Progenitor cell of endocrine pancreas (in vitro differentiated cells): ENCODE measurements around the gene XRN2. TPM values are rescaled to one million over a fixed set of nuclear protein-coding genes. Genes with fewer than 3 reads are reported as not detected.
A peak's percentile ranks its signal among the peaks of the same experiment; 100 is the strongest.

ENCODE experiments used
- DNase-seq: peaks from one replicate; pipeline ENCODE4 v3.0.0; 2021; ENCODE audit warnings: low spot score; ENCODE audit not compliant: unreplicated experiment
- H3K27ac Mint-ChIP-seq: 2 replicates; pipeline ENCODE4 v1.8.0; 2021; ENCODE audit warnings: mild to moderate bottlenecking, moderate library complexity, mixed read lengths
- H3K27me3 Mint-ChIP-seq: 2 replicates; pipeline ENCODE4 v1.8.0; 2021; ENCODE audit warnings: mixed read lengths
- H3K36me3 Mint-ChIP-seq: 2 replicates; pipeline ENCODE4 v1.8.0; 2022; ENCODE audit warnings: mixed read lengths; ENCODE audit not compliant: insufficient read depth
- H3K4me1 Mint-ChIP-seq: 2 replicates; pipeline ENCODE4 v1.8.0; 2021; ENCODE audit warnings: low read depth, mixed read lengths
- H3K4me3 Mint-ChIP-seq: 2 replicates; pipeline ENCODE4 v1.8.0; 2021; ENCODE audit warnings: low read depth, mild to moderate bottlenecking, moderate library complexity, mixed read lengths
- H3K9me3 Mint-ChIP-seq: 2 replicates; pipeline ENCODE4 v1.8.0; 2021; ENCODE audit warnings: low read depth, mixed read lengths
- total RNA-seq: library from RNA; stranded (reverse); gene quantifications from 2 replicates; pipeline ENCODE4 v1.2.1, GENCODE V29; 2021
- TF ChIP-seq, protein P1 (sequence below): fragments of 200-600 bp; sonication (generic); IDR thresholded peaks from one replicate; pipeline ENCODE4 v1.5.0; 2021; ENCODE audit warnings: antibody characterized with exemption, mild to moderate bottlenecking; ENCODE audit not compliant: unreplicated experiment

Gene XRN2
- total RNA-seq, 1 donor from 2014 or later, result 91.0 TPM

DNA sequence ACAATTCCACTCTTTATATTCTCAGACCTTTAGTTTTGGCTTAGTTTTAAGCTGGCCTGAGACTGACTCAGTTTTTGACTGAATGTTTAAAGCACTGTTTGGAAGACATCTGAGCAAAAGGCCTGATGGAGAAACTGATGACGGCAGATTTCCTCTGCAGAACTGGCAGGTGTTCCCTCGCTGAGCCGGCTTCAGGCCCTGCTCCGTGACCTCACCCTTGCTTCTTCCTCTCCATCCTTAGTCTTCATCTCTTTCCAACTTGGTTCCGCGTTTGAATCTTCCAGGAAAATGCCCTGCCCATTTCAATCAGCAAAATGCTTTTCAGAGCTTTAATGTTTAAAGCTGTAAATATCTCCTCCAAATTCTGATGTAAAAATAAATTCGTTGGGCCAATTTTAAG is 87.6 kb downstream of the XRN2 start:
- no peak overlapping the region for H3K27ac Mint-ChIP-seq
- TF ChIP-seq, protein P1, sequence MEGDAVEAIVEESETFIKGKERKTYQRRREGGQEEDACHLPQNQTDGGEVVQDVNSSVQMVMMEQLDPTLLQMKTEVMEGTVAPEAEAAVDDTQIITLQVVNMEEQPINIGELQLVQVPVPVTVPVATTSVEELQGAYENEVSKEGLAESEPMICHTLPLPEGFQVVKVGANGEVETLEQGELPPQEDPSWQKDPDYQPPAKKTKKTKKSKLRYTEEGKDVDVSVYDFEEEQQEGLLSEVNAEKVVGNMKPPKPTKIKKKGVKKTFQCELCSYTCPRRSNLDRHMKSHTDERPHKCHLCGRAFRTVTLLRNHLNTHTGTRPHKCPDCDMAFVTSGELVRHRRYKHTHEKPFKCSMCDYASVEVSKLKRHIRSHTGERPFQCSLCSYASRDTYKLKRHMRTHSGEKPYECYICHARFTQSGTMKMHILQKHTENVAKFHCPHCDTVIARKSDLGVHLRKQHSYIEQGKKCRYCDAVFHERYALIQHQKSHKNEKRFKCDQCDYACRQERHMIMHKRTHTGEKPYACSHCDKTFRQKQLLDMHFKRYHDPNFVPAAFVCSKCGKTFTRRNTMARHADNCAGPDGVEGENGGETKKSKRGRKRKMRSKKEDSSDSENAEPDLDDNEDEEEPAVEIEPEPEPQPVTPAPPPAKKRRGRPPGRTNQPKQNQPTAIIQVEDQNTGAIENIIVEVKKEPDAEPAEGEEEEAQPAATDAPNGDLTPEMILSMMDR, result no peak
- peaks cover 24% of the 10 kb centered on the region for H3K36me3 Mint-ChIP-seq

DNA sequence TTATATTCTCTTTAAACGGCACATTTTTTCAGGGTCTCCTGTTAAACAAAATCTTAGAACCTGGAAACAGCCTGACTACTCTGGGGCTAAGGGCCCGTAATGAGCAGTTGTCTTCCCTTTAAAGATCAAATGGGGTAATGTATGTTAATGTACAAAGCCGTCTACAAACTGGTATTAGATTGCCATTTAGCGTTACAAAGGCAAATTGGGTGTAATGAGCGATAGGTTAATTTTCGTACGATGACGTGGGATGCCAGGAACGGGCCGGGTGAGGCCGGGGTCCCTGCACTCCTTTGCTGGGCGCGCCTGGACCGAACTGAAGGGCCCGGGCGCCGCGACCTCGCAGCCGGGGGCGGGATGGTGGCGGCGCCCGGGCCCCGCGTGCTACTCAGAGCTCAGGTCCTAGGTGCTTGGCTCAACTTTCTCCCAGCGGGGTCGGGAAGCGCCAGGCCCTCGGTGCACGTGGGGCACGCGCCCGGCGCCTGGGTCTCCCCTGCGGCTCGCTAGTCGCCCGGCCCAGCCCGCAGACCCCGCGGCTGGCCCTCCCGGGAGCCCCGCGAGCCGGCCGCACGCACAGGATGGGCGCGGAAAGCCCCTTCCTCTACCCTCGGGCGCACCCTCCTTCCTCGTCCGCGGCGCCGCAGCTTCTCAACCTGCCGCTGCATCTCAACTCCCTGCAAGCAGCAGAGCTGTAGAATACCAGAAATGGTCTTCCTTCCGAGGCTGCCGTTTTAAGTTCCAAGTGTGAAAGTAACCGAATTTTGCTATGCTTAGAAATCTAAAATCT is 88.2 kb downstream of the XRN2 start:
- DNase-seq, result peak; percentile 20
- TF ChIP-seq, protein P1, result no peak
- no peaks in the 10 kb centered on the region for H3K9me3 Mint-ChIP-seq
- H3K4me3 Mint-ChIP-seq, result peak overlapping the region; percentile 7
- peak overlapping the region; percentile 33 for H3K27ac Mint-ChIP-seq
- H3K27me3 Mint-ChIP-seq, result peaks cover 59% of the 10 kb centered on the region
- H3K36me3 Mint-ChIP-seq, result peaks cover 23% of the 10 kb centered on the region
- H3K4me1 Mint-ChIP-seq, result peaks cover 4% of the 10 kb centered on the region

More for the DNA sequence above, 87.6 kb downstream of the XRN2 start:
- Mint-ChIP-seq H3K4me3 (no peak overlapping the region), H3K9me3 (no peaks in the 10 kb centered on the region), H3K4me1 (peaks cover 4% of the 10 kb centered on the region), H3K27me3 (peaks cover 58% of the 10 kb centered on the region)
- DNase-seq, result no peak

DNA sequence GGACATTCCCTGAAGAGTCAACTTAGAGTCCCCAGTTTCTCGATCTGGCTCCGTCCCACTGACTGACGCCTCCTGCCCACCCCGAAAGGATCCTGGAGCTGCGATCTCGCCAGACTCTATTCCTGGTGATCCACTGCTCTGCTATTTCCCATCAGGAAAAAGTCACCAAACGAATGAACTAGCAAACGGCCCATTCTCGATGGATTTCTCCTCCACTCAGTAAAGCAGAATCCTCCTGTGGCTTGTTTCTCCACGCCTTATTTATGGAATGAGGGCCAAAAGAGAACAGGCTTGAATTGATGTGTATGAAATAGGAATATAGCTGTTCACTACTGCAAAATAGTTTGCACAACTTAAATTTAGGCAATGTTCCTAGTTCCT is 88.8 kb downstream of the XRN2 start:
- H3K27me3 Mint-ChIP-seq, result peaks cover 59% of the 10 kb centered on the region
- H3K4me1 Mint-ChIP-seq, result peaks cover 4% of the 10 kb centered on the region
- TF ChIP-seq, protein P1, result no peak
- H3K27ac Mint-ChIP-seq, result peak overlapping the region; percentile 33
- peak overlapping the region; percentile 7 for H3K4me3 Mint-ChIP-seq
- peaks cover 18% of the 10 kb centered on the region for H3K36me3 Mint-ChIP-seq
- DNase-seq, result no peak
- no peaks in the 10 kb centered on the region for H3K9me3 Mint-ChIP-seq

DNA sequence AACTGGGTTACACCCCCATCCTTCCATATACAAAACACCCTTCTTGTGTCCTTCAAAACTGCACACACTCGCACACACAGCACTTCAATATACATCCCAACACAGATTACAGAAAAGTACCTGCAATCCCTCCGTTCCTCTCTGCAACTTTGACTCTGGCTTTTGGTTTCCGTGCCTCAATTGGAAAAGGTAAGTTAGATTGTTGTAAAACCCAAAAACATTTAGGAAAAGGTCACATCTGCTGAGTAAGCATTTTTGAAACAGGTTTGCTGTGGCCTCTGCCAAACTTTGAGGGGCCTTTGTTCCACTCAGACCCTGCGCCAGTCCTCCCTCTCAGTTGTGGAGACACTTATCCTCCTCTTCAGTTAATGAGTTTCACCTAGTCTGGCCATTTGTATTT is 90.0 kb downstream of the XRN2 start:
- peaks cover 4% of the 10 kb centered on the region for H3K4me1 Mint-ChIP-seq
- peaks cover 67% of the 10 kb centered on the region for H3K27me3 Mint-ChIP-seq
- no peak for DNase-seq
- H3K27ac Mint-ChIP-seq, result no peak overlapping the region
- H3K4me3 Mint-ChIP-seq, result no peak overlapping the region
- peaks cover 9% of the 10 kb centered on the region for H3K36me3 Mint-ChIP-seq
- TF ChIP-seq, protein P1, result no peak
- H3K9me3 Mint-ChIP-seq, result no peaks in the 10 kb centered on the region

DNA sequence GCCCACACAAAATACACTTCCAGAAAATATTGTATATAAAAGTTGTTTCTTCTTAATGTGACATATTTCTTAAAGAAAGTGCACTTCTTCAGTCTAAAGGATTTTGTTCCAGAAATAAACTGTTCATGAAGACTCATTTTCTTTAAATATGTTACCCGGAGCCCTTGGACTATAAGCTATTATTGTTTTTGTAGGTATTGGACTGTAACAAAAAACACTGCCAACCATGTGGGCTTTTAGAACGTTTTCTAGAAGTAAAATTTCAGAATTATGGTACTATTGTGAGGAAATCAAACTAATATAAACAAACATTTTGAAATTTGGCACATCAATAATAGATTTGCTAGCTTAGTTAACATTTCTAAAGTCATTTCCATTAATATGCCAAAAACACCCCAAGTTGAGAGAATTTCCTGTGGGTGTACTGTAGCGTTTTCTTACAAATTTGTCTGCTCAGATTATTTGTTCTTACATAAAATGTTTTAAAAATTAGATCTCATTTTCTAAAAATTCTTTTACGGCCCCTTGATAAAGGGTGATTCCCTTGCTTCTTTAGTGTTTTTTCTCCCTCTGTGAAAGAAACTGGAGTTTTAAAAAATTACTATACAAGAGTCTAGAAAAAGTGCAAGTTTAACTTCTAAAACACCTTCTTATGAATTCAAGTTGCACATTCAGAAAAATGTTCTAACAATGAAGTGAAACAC is 90.8 kb downstream of the XRN2 start:
- Mint-ChIP-seq H3K4me3 (no peak overlapping the region), H3K36me3 (peaks cover 6% of the 10 kb centered on the region), H3K4me1 (peaks cover 4% of the 10 kb centered on the region), H3K27me3 (peaks cover 73% of the 10 kb centered on the region), H3K27ac (no peak overlapping the region), H3K9me3 (no peaks in the 10 kb centered on the region)
- DNase-seq, result no peak
- TF ChIP-seq, protein P1, result no peak
